Measurements from ENCODE around the gene SIGLEC11. TPM values are rescaled to one million over a fixed set of nuclear protein-coding genes. Genes with fewer than 3 reads are reported as not detected.

Gene SIGLEC11
- total RNA-seq, 1 donor from 2014 or later = not detected

- no peak for DNase-seq (ENCODE audit: low read depth)
- TF ChIP-seq CTCF (conservative IDR thresholded peaks at IDR 0.05; ENCODE audit: low read depth, low read length) = no peak
- H3K4me3 ChIP-seq (ENCODE audit: low read depth, low read length) = no peak overlapping the region
Measured at GRCh38 chr19:49931293-49932040, 29.5 kb downstream of the SIGLEC11 start.

- peak overlapping the region; percentile 92 for H3K4me3 ChIP-seq (ENCODE audit: low read depth, low read length)
- no peak for TF ChIP-seq CTCF (conservative IDR thresholded peaks at IDR 0.05; ENCODE audit: low read depth, low read length)
- no peak for DNase-seq (ENCODE audit: low read depth)
Measured at GRCh38 chr19:49930483-49931011, 30.4 kb downstream of the SIGLEC11 start.

GRCh38 chr19:49929611-49930482 lies 31.1 kb downstream of the SIGLEC11 start:
- peak overlapping the region; percentile 92 for H3K4me3 ChIP-seq (ENCODE audit: low read depth, low read length)
- DNase-seq (ENCODE audit: low read depth) = peak; percentile 92
- TF ChIP-seq CTCF (conservative IDR thresholded peaks at IDR 0.05; ENCODE audit: low read depth, low read length) = no peak

- peak within 1 kb of the TSS; percentile 92 for H3K4me3 ChIP-seq (ENCODE audit: low read depth, low read length)
- no peak for DNase-seq (ENCODE audit: low read depth)
- no peak for TF ChIP-seq CTCF (conservative IDR thresholded peaks at IDR 0.05; ENCODE audit: low read depth, low read length)
Measured at GRCh38 chr19:49929121-49929610, 31.8 kb downstream of the SIGLEC11 start, which contains the start of the genes ATF5 and NUP62. Gene ATF5, plus strand, starts transcription at chr19:49929205. Its CDS starts 1,646 bp downstream, at chr19:49930851. Gene NUP62, minus strand, starts transcription at chr19:49929504. Its CDS starts 19,697 bp downstream, at chr19:49909807.

- DNase-seq (ENCODE audit: low read depth) = no peak
- H3K4me3 ChIP-seq (ENCODE audit: low read depth, low read length) = peak overlapping the region; percentile 92
- TF ChIP-seq CTCF (conservative IDR thresholded peaks at IDR 0.05; ENCODE audit: low read depth, low read length) = no peak
Measured at GRCh38 chr19:49927526-49928264, 33.3 kb downstream of the SIGLEC11 start.

GRCh38 chr19:49926515-49926914 lies 34.5 kb downstream of the SIGLEC11 start:
- TF ChIP-seq CTCF (conservative IDR thresholded peaks at IDR 0.05; ENCODE audit: low read depth, low read length) = no peak

More at GRCh38 chr19:49926515-49926914, 34.5 kb downstream of the SIGLEC11 start:
- H3K4me3 ChIP-seq (ENCODE audit: low read depth, low read length) = no peak overlapping the region
- DNase-seq (ENCODE audit: low read depth) = no peak
